ENCODE results near the gene CD164L2.

DNA sequence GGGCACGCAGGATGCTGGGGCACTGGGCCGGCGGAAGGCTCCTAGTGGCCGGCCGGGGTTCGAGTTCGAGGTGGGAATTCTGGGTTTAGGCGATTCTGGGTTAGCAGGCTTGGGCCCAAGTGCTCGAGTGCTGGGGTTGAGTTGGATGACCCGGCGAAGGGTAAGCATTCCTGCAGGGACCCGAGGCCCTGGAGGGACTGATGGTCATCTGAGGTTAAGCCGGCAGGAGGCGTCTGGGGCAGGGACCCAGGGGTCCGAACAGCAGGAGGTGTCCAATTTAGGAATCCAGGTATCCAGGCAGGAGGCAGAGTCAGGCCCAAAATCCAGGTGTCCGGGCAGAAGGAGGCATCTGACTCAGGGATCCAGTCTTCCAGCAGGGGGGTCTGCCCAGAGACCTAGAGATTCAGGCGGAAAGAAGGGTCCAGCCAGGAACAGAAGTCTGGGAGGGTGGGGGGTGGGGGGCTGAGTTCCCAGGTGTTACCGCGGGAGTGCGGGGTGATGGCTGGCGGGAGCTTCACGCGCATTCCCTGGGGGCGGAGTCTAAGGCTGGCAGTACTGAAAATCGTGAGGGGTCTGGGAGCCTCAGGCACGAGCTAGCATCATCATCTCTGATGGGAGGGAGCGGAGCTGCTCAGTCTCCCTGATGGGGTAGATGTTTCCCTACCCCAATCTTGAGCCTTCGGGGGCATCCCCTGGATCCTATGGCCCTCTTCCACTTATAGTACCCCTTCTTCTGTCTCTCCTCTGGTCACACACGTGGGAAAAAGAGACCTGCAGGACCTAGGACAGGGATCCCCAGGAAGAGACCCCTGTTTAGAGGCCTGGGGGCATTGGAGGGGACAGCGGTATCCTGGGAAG, 9.9 kb upstream of the CD164L2 start:
- no peak for TF ChIP-seq TOX (CRISPR knock-in tag; IDR thresholded peaks at IDR 0.05; ENCODE audit: borderline replicate concordance)
- TF ChIP-seq ARNTL (CRISPR knock-in tag; IDR thresholded peaks at IDR 0.05; ENCODE audit: borderline replicate concordance, low read depth), result no peak
- TF ChIP-seq, protein P1, sequence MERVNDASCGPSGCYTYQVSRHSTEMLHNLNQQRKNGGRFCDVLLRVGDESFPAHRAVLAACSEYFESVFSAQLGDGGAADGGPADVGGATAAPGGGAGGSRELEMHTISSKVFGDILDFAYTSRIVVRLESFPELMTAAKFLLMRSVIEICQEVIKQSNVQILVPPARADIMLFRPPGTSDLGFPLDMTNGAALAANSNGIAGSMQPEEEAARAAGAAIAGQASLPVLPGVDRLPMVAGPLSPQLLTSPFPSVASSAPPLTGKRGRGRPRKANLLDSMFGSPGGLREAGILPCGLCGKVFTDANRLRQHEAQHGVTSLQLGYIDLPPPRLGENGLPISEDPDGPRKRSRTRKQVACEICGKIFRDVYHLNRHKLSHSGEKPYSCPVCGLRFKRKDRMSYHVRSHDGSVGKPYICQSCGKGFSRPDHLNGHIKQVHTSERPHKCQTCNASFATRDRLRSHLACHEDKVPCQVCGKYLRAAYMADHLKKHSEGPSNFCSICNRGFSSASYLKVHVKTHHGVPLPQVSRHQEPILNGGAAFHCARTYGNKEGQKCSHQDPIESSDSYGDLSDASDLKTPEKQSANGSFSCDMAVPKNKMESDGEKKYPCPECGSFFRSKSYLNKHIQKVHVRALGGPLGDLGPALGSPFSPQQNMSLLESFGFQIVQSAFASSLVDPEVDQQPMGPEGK (CRISPR knock-in tag; IDR thresholded peaks at IDR 0.05; ENCODE audit: borderline replicate concordance), result no peak
- TF ChIP-seq, protein P2, sequence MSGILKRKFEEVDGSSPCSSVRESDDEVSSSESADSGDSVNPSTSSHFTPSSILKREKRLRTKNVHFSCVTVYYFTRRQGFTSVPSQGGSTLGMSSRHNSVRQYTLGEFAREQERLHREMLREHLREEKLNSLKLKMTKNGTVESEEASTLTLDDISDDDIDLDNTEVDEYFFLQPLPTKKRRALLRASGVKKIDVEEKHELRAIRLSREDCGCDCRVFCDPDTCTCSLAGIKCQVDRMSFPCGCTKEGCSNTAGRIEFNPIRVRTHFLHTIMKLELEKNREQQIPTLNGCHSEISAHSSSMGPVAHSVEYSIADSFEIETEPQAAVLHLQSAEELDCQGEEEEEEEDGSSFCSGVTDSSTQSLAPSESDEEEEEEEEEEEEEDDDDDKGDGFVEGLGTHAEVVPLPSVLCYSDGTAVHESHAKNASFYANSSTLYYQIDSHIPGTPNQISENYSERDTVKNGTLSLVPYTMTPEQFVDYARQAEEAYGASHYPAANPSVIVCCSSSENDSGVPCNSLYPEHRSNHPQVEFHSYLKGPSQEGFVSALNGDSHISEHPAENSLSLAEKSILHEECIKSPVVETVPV (CRISPR knock-in tag; IDR thresholded peaks at IDR 0.05), result no peak
- no peak for TF ChIP-seq ZNF8 (CRISPR knock-in tag; IDR thresholded peaks at IDR 0.05)
- TF ChIP-seq, protein P3, sequence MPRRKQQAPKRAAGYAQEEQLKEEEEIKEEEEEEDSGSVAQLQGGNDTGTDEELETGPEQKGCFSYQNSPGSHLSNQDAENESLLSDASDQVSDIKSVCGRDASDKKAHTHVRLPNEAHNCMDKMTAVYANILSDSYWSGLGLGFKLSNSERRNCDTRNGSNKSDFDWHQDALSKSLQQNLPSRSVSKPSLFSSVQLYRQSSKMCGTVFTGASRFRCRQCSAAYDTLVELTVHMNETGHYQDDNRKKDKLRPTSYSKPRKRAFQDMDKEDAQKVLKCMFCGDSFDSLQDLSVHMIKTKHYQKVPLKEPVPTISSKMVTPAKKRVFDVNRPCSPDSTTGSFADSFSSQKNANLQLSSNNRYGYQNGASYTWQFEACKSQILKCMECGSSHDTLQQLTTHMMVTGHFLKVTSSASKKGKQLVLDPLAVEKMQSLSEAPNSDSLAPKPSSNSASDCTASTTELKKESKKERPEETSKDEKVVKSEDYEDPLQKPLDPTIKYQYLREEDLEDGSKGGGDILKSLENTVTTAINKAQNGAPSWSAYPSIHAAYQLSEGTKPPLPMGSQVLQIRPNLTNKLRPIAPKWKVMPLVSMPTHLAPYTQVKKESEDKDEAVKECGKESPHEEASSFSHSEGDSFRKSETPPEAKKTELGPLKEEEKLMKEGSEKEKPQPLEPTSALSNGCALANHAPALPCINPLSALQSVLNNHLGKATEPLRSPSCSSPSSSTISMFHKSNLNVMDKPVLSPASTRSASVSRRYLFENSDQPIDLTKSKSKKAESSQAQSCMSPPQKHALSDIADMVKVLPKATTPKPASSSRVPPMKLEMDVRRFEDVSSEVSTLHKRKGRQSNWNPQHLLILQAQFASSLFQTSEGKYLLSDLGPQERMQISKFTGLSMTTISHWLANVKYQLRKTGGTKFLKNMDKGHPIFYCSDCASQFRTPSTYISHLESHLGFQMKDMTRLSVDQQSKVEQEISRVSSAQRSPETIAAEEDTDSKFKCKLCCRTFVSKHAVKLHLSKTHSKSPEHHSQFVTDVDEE (CRISPR knock-in tag; IDR thresholded peaks at IDR 0.05), result no peak
- no peak for TF ChIP-seq ZFP3 (CRISPR knock-in tag; IDR thresholded peaks at IDR 0.05)
- no peak for TF ChIP-seq ESRRG (CRISPR knock-in tag; IDR thresholded peaks at IDR 0.05)
- no peak for TF ChIP-seq OSR1 (CRISPR knock-in tag; IDR thresholded peaks at IDR 0.05)
